K562 (cell line): ENCODE data around the gene HYOU1. TPM values are rescaled to one million over a fixed set of nuclear protein-coding genes. Genes with fewer than 3 reads are reported as not detected.

Source experiments
- EGR1 ChIP-seq: fragments of 450-650 bp; conservative IDR thresholded peaks from 2 replicates; pipeline ENCODE4 v1.6.1; 2017; ENCODE audit warnings: mild to moderate bottlenecking
- ESRRB ChIP-seq: fragments of 250-450 bp; sonication (Bioruptor Pico); IDR thresholded peaks from 2 replicates; pipeline ENCODE4 v1.5.0; 2020; ENCODE audit warnings: mild to moderate bottlenecking, moderate library complexity, borderline replicate concordance
- FIP1L1 ChIP-seq: fragments of 200-400 bp; formaldehyde crosslinking; IDR thresholded peaks from 2 replicates; pipeline ENCODE4 v1.6.1; 2018; ENCODE audit warnings: mild to moderate bottlenecking, low read depth, low read length; ENCODE audit not compliant: poor library complexity, severe bottlenecking
- HDAC2 ChIP-seq: fragments of 450-650 bp; IDR thresholded peaks from 2 replicates; pipeline ENCODE4 v1.6.1; 2016; ENCODE audit warnings: mild to moderate bottlenecking
- HDGF ChIP-seq: fragments of 450-650 bp; IDR thresholded peaks from 2 replicates; pipeline ENCODE4 v1.6.1; 2016
- polyA plus RNA-seq, 8 experiments: library from polyadenylated mRNA; depleted of rRNA in 4 of 8; stranded (reverse) in 5 of 8; unstranded in 3 of 8; fragments of >200 nt; fragmentation: Nextera tagmentation in 2 of 8; fragmentation: Illumina TruSeq in 1 of 8; extraction: Ambion mirVana in 2 of 8; extraction: Trizol in 1 of 8; gene quantifications; 2 replicates each; pipeline versions ENCODE4 v1.2.1 to v1.2.3, GENCODE V29; 2011 to 2014; ENCODE audit warnings: inconsistent platforms in 1 of 8, missing spikeins in 1 of 8
- total RNA-seq, 7 experiments: library from RNA; depleted of rRNA in 6 of 7; stranded (reverse); fragments of >200 nt in 6 of 7; fragmentation: Illumina TruSeq in 2 of 7; extraction: Trizol in 2 of 7; gene quantifications; 2 replicates each; pipeline versions ENCODE4 v1.2.1 to v1.2.3, GENCODE V29; 2011 to 2021; ENCODE audit warnings: low replicate concordance in 1 of 7
- TF ChIP-seq, protein P1 (sequence below): fragments of 450-650 bp; IDR thresholded peaks from 2 replicates; pipeline ENCODE4 v1.6.1; 2016; ENCODE audit warnings: low read depth
- TF ChIP-seq, protein P2 (sequence below), 2 experiments: fragments of 200-800 bp in 1 of 2; sonication (Bioruptor generic) in 1 of 2; sonication (generic) in 1 of 2; formaldehyde crosslinking in 1 of 2; IDR thresholded peaks in 1 of 2; conservative IDR thresholded peaks in 1 of 2; 2 replicates each; pipeline versions ENCODE4 v1.5.0 to v1.6.1; 2016 to 2020; ENCODE audit warnings: missing compliant biosample characterization in 1 of 2, missing genetic modification characterization in 1 of 2, missing genetic modification reagents in 1 of 2
- TF ChIP-seq, protein P3 (sequence below): fragments of 450-650 bp; IDR thresholded peaks from 2 replicates; pipeline ENCODE4 v1.6.1; 2017; ENCODE audit warnings: mild to moderate bottlenecking, moderate library complexity
- TF ChIP-seq, protein P4 (sequence below), 2 experiments: IDR thresholded peaks; 2 replicates each; pipeline ENCODE4 v1.6.1; 2011; ENCODE audit warnings: borderline replicate concordance in 1 of 2, control low read depth in 1 of 2, low read depth in 1 of 2, low read length in 1 of 2, mild to moderate bottlenecking in 1 of 2, mixed read lengths in 1 of 2, moderate library complexity in 1 of 2; ENCODE audit not compliant: insufficient read depth in 1 of 2, insufficient read length in 1 of 2, poor library complexity in 1 of 2, severe bottlenecking in 1 of 2; ENCODE audit errors: extremely low read depth in 1 of 2

HYOU1 gene
- total and polyA plus RNA-seq, 9 of the 15 experiments (the other 6 are each of a cell fraction or from before 2014, with no cell fraction given), result 19.5 to 197 (median 128) TPM

GRCh38 chr11:119091178-119091577, 34.2 kb upstream of the HYOU1 start (continued):
- TF ChIP-seq, protein P1, sequence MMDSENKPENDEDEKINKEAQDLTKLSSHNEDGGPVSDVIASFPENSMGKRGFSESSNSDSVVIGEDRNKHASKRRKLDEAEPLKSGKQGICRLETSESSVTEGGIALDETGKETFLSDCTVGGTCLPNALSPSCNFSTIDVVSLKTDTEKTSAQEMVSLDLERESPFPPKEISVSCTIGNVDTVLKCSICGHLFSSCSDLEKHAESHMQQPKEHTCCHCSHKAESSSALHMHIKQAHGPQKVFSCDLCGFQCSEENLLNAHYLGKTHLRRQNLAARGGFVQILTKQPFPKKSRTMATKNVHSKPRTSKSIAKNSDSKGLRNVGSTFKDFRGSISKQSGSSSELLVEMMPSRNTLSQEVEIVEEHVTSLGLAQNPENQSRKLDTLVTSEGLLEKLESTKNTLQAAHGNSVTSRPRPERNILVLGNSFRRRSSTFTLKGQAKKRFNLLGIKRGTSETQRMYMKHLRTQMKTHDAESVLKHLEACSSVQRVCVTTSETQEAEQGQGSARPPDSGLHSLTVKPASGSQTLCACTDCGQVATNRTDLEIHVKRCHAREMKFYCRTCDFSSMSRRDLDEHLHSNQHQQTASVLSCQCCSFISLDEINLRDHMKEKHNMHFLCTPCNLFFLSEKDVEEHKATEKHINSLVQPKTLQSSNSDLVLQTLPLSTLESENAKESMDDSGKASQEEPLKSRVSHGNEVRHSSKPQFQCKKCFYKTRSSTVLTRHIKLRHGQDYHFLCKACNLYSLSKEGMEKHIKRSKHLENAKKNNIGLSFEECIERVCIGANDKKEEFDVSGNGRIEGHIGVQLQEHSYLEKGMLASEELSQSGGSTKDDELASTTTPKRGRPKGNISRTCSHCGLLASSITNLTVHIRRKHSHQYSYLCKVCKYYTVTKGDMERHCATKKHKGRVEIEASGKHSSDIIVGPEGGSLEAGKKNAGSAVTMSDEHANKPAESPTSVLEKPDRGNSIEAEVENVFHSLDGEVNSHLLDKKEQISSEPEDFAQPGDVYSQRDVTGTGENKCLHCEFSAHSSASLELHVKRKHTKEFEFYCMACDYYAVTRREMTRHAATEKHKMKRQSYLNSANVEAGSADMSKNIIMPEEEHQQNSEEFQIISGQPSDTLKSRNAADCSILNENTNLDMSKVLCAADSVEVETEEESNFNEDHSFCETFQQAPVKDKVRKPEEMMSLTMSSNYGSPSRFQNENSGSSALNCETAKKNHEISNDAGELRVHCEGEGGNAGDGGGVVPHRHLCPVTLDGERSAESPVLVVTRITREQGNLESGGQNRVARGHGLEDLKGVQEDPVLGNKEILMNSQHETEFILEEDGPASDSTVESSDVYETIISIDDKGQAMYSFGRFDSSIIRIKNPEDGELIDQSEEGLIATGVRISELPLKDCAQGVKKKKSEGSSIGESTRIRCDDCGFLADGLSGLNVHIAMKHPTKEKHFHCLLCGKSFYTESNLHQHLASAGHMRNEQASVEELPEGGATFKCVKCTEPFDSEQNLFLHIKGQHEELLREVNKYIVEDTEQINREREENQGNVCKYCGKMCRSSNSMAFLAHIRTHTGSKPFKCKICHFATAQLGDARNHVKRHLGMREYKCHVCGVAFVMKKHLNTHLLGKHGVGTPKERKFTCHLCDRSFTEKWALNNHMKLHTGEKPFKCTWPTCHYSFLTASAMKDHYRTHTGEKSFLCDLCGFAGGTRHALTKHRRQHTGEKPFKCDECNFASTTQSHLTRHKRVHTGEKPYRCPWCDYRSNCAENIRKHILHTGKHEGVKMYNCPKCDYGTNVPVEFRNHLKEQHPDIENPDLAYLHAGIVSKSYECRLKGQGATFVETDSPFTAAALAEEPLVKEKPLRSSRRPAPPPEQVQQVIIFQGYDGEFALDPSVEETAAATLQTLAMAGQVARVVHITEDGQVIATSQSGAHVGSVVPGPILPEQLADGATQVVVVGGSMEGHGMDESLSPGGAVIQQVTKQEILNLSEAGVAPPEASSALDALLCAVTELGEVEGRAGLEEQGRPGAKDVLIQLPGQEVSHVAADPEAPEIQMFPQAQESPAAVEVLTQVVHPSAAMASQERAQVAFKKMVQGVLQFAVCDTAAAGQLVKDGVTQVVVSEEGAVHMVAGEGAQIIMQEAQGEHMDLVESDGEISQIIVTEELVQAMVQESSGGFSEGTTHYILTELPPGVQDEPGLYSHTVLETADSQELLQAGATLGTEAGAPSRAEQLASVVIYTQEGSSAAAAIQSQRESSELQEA, result no peak
- TF ChIP-seq ESRRB (no peak), EGR1 (no peak), HDAC2 (no peak), HDGF (no peak), FIP1L1 (no peak)
- TF ChIP-seq, protein P2, sequence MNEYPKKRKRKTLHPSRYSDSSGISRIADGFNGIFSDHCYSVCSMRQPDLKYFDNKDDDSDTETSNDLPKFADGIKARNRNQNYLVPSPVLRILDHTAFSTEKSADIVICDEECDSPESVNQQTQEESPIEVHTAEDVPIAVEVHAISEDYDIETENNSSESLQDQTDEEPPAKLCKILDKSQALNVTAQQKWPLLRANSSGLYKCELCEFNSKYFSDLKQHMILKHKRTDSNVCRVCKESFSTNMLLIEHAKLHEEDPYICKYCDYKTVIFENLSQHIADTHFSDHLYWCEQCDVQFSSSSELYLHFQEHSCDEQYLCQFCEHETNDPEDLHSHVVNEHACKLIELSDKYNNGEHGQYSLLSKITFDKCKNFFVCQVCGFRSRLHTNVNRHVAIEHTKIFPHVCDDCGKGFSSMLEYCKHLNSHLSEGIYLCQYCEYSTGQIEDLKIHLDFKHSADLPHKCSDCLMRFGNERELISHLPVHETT (CRISPR knock-in tag; conservative IDR thresholded peaks at IDR 0.05 in 1 of 2, IDR thresholded peaks at IDR 0.05 in 1 of 2), result no peak
- TF ChIP-seq, protein P3, sequence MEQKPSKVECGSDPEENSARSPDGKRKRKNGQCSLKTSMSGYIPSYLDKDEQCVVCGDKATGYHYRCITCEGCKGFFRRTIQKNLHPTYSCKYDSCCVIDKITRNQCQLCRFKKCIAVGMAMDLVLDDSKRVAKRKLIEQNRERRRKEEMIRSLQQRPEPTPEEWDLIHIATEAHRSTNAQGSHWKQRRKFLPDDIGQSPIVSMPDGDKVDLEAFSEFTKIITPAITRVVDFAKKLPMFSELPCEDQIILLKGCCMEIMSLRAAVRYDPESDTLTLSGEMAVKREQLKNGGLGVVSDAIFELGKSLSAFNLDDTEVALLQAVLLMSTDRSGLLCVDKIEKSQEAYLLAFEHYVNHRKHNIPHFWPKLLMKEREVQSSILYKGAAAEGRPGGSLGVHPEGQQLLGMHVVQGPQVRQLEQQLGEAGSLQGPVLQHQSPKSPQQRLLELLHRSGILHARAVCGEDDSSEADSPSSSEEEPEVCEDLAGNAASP, result no peak
- TF ChIP-seq, protein P4, sequence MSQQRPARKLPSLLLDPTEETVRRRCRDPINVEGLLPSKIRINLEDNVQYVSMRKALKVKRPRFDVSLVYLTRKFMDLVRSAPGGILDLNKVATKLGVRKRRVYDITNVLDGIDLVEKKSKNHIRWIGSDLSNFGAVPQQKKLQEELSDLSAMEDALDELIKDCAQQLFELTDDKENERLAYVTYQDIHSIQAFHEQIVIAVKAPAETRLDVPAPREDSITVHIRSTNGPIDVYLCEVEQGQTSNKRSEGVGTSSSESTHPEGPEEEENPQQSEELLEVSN (IDR thresholded peaks at IDR 0.05; ENCODE audit: borderline replicate concordance in 1 of 2, extremely low read depth in 1 of 2, insufficient read depth in 1 of 2, insufficient read length in 1 of 2, low read depth in 1 of 2, low read length in 1 of 2, poor library complexity in 1 of 2, severe bottlenecking in 1 of 2), result peak in 1 of 2 experiments; percentile 18
